Ammon's horn (tissue), 1 donor: ENCODE measurements around the gene JAK1.
"Not testable (repeated sequence)": the region's sequence is repeated elsewhere in the genome, so short reads cannot be mapped to it uniquely, and the experiment has no call there.

Experiments
- DNase-seq: peaks from one replicate; pipeline ENCODE4 v3.0.0-alpha.2; 2016; ENCODE audit warnings: low spot score

JAK1 gene

GRCh38 chr1:64948905-64949833 is 17.2 kb downstream of the JAK1 start:
- no peak for DNase-seq

GRCh38 chr1:64948216-64948615 is 18.1 kb downstream of the JAK1 start:
- no peak for DNase-seq

- DNase-seq, result no peak
Observed at GRCh38 chr1:64946916-64947315, 19.4 kb downstream of the JAK1 start.

- DNase-seq, result no peak
Observed at GRCh38 chr1:64944913-64945312, 21.4 kb downstream of the JAK1 start.

- no peak for DNase-seq
Observed at GRCh38 chr1:64942675-64943074, 23.7 kb downstream of the JAK1 start.

- DNase-seq, result no peak
Observed at GRCh38 chr1:64942118-64942517, 24.2 kb downstream of the JAK1 start.

GRCh38 chr1:64941461-64942117 is 24.8 kb downstream of the JAK1 start:
- no peak for DNase-seq

- DNase-seq, result no peak
Observed at GRCh38 chr1:64940025-64940424, 26.3 kb downstream of the JAK1 start.

- DNase-seq, result no peak
Observed at GRCh38 chr1:64938991-64939390, 27.4 kb downstream of the JAK1 start.

- DNase-seq, result no peak
Observed at GRCh38 chr1:64936956-64937355, 29.4 kb downstream of the JAK1 start.

GRCh38 chr1:64935551-64936155 is 30.7 kb downstream of the JAK1 start:
- DNase-seq, result no peak

- no peak for DNase-seq
Observed at GRCh38 chr1:64934878-64935275, 31.5 kb downstream of the JAK1 start.

GRCh38 chr1:64934115-64934877 is 32.1 kb downstream of the JAK1 start:
- DNase-seq, result no peak

GRCh38 chr1:64933296-64934070 is 32.9 kb downstream of the JAK1 start:
- peak; percentile 57 for DNase-seq

- DNase-seq, result no peak
Observed at GRCh38 chr1:64932962-64933295, 33.4 kb downstream of the JAK1 start.

- DNase-seq, result not testable (repeated sequence)
Observed at GRCh38 chr1:64930640-64931039, 35.7 kb downstream of the JAK1 start.

GRCh38 chr1:64929221-64929620 is 37.1 kb downstream of the JAK1 start:
- no peak for DNase-seq

GRCh38 chr1:64928325-64928724 is 38.0 kb downstream of the JAK1 start:
- no peak for DNase-seq

- DNase-seq, result no peak
Observed at GRCh38 chr1:64925594-64925993, 40.8 kb downstream of the JAK1 start.

GRCh38 chr1:64923294-64923718 is 43.0 kb downstream of the JAK1 start:
- DNase-seq, result no peak

GRCh38 chr1:64922336-64922735 is 44.0 kb downstream of the JAK1 start:
- DNase-seq, result no peak
